CD4-positive, alpha-beta T cell (primary cell): ENCODE measurements around the gene CDC20B. TPM values are rescaled to one million over a fixed set of nuclear protein-coding genes. Genes with fewer than 3 reads are reported as not detected.
A peak's percentile ranks its signal among the peaks of the same experiment; 100 is the strongest.

Experiments used
- ATAC-seq: fragments of 200-7000 bp; cut with Tn5 transposase; one replicate; pipeline ENCODE4 v1.10.0; 2022; ENCODE audit warnings: mild to moderate bottlenecking; ENCODE audit not compliant: poor library complexity
- CTCF ChIA-PET: fragments of 350-600 bp; sonication (Branson Sonifier 250); formaldehyde crosslinking; loops from one replicate; lab custom pipeline; 2021; ENCODE audit warnings: antibody characterized with exemption, inconsistent platforms; lab: Charles Lee
- POLR2A ChIA-PET: fragments of 350-600 bp; sonication (Branson Sonifier 250); formaldehyde crosslinking; loops from one replicate; lab custom pipeline; 2021; ENCODE audit warnings: antibody characterized with exemption, inconsistent platforms; lab: Charles Lee
- DNase-seq, 14 experiments: peaks; one replicate each; pipeline ENCODE4 v3.0.0-alpha.2; 2013 to 2020; ENCODE audit warnings: mixed read lengths in 2 of 14
- H3K27ac ChIP-seq, 2 donors: one replicate each; pipeline versions ENCODE4 v1.5.1 to v1.7.0; 2013; ENCODE audit warnings: low read length in 2 of 2, low read depth in 1 of 2, mild to moderate bottlenecking in 1 of 2
- H3K27me3 ChIP-seq, 2 experiments: 1 replicate in 1 of 2; 2 replicates in 1 of 2; pipeline versions ENCODE4 v1.6.1 to v1.7.0; 2013; ENCODE audit warnings: low read length in 2 of 2, control low read depth in 1 of 2, mild to moderate bottlenecking in 1 of 2, moderate library complexity in 1 of 2; ENCODE audit not compliant: insufficient read depth in 2 of 2, control insufficient read depth in 1 of 2
- H3K36me3 ChIP-seq: one replicate; pipeline ENCODE4 v1.6.1; 2013; ENCODE audit warnings: low read length, control low read depth; ENCODE audit not compliant: insufficient read depth
- H3K4me1 ChIP-seq: one replicate; pipeline ENCODE4 v1.6.1; 2013; ENCODE audit warnings: low read length, control low read depth; ENCODE audit not compliant: insufficient read depth
- H3K4me3 ChIP-seq: one replicate; pipeline ENCODE4 v1.5.1; 2013; ENCODE audit warnings: mild to moderate bottlenecking, low read length, moderate library complexity
- H3K9me3 ChIP-seq, 2 experiments: 1 replicate in 1 of 2; 2 replicates in 1 of 2; pipeline versions ENCODE4 v1.6.1 to v1.7.0; 2013; ENCODE audit warnings: low read length in 2 of 2, mild to moderate bottlenecking in 2 of 2, control low read depth in 1 of 2, moderate library complexity in 1 of 2; ENCODE audit not compliant: control insufficient read depth in 1 of 2, insufficient read depth in 1 of 2
- H3K27ac Mint-ChIP-seq: one replicate; pipeline ENCODE4 v1.8.0; 2020; ENCODE audit warnings: mixed read lengths
- H3K27me3 Mint-ChIP-seq: one replicate; pipeline ENCODE4 v1.8.0; 2021; ENCODE audit warnings: mixed read lengths
- H3K36me3 Mint-ChIP-seq: one replicate; pipeline ENCODE4 v1.8.0; 2021; ENCODE audit warnings: low read depth, mixed read lengths
- H3K4me1 Mint-ChIP-seq: one replicate; pipeline ENCODE4 v1.8.0; 2021; ENCODE audit warnings: low read depth, mixed read lengths
- H3K4me3 Mint-ChIP-seq: one replicate; pipeline ENCODE4 v1.8.0; 2020; ENCODE audit warnings: mild to moderate bottlenecking, mixed read lengths
- H3K9me3 Mint-ChIP-seq: one replicate; pipeline ENCODE4 v1.8.0; 2020; ENCODE audit warnings: mixed read lengths
- intact Hi-C, 2 experiments: fragments of 100-400 bp; cut with DNase I in 1 of 2; cut with micrococcal nuclease in 1 of 2; formaldehyde crosslinking; loops; one replicate each; pipeline versions ENCODE4 v1.15.1 to v1.9.0; 2023 to 2025; cut with DNase I, micrococcal nuclease
- total RNA-seq, 174 experiments: library from RNA in 2 of 174; stranded (reverse) in 2 of 174; gene quantifications; one replicate each; pipeline ENCODE4 v1.2.3 and lab custom pipeline; 2021 to 2026
- TF ChIP-seq, protein P1 (sequence below): fragments of 200-600 bp; IDR thresholded peaks from one replicate; pipeline ENCODE4 v1.8.0; 2022; ENCODE audit warnings: antibody characterized with exemption, mild to moderate bottlenecking

The CDC20B gene
- total RNA-seq, 2 experiments from 2014 or later, result not detected

GRCh38 chr5:55220433-55221185, 47.6 kb upstream of the CDC20B start:
- H3K36me3 Mint-ChIP-seq, result no peaks in the 10 kb centered on the region
- POLR2A ChIA-PET, result interaction anchor here (1.3 kb wide), 1 partner anchor 11 kb away, joined by 5 read pairs; no protein-coding TSS in a partner anchor
- TF ChIP-seq, protein P1, sequence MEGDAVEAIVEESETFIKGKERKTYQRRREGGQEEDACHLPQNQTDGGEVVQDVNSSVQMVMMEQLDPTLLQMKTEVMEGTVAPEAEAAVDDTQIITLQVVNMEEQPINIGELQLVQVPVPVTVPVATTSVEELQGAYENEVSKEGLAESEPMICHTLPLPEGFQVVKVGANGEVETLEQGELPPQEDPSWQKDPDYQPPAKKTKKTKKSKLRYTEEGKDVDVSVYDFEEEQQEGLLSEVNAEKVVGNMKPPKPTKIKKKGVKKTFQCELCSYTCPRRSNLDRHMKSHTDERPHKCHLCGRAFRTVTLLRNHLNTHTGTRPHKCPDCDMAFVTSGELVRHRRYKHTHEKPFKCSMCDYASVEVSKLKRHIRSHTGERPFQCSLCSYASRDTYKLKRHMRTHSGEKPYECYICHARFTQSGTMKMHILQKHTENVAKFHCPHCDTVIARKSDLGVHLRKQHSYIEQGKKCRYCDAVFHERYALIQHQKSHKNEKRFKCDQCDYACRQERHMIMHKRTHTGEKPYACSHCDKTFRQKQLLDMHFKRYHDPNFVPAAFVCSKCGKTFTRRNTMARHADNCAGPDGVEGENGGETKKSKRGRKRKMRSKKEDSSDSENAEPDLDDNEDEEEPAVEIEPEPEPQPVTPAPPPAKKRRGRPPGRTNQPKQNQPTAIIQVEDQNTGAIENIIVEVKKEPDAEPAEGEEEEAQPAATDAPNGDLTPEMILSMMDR, result no peak
- Histone ChIP-seq H3K27ac (no peak overlapping the region), H3K4me3 (peak overlapping the region; percentile 30), H3K36me3 (no peaks in the 10 kb centered on the region), H3K4me1 (peaks cover 33% of the 10 kb centered on the region), H3K27me3 (peaks cover 60 to 79% of the 10 kb centered on the region in 2 experiments), H3K9me3 (peaks cover 0 to 29% of the 10 kb centered on the region in 2 experiments)
- peak overlapping the region; percentile 1 for H3K4me3 Mint-ChIP-seq
- no peaks in the 10 kb centered on the region for H3K9me3 Mint-ChIP-seq
- peaks cover 84% of the 10 kb centered on the region for H3K27me3 Mint-ChIP-seq
- H3K27ac Mint-ChIP-seq, result no peak overlapping the region
- peak in 2 of 14 experiments; percentile 16 to 22 for DNase-seq
- intact Hi-C loops, result no loop called here
- CTCF ChIA-PET, result interaction anchor here (0.6 kb wide), 1 partner anchor 21 kb away, joined by 3 read pairs; no protein-coding TSS in a partner anchor
- ATAC-seq, result peak; percentile 44
- H3K4me1 Mint-ChIP-seq, result peaks cover 38% of the 10 kb centered on the region

- TF ChIP-seq, protein P1, result no peak
- Histone ChIP-seq H3K4me1 (peaks cover 33% of the 10 kb centered on the region), H3K27me3 (peaks cover 52 to 71% of the 10 kb centered on the region in 2 experiments), H3K9me3 (peaks cover 0 to 29% of the 10 kb centered on the region in 2 experiments), H3K36me3 (no peaks in the 10 kb centered on the region), H3K4me3 (no peak overlapping the region), H3K27ac (no peak overlapping the region)
- ChIA-PET CTCF (no interaction called here), POLR2A (interaction anchor here (1.3 kb wide), 1 partner anchor 12 kb away, joined by 5 read pairs; no protein-coding TSS in a partner anchor)
- Mint-ChIP-seq H3K9me3 (no peaks in the 10 kb centered on the region), H3K4me3 (no peak overlapping the region), H3K27ac (no peak overlapping the region), H3K27me3 (peaks cover 76% of the 10 kb centered on the region), H3K36me3 (no peaks in the 10 kb centered on the region), H3K4me1 (peaks cover 37% of the 10 kb centered on the region)
- intact Hi-C loops, result no loop called here
- ATAC-seq, result no peak
- no peak for DNase-seq
Observed at GRCh38 chr5:55219770-55220169, 46.8 kb upstream of the CDC20B start.

DNA sequence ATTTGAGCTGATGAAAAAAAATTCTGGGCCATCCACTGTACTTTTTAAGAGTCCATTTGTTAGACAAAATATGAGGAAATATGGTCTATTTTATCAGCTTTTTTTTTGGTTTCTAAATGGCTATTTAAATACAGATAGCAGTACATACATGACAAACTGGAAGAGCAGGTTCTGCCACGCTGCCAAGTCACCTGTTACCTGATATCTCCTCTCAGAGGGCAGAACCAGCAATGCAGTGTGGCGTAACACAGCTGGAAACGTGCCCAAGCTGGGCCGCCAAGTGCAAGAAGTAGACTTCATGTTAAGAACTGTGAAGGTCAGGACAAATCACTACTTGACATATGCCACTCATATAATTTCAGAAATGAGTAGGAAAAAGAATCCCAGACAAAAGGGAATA, 46.0 kb upstream of the CDC20B start:
- intact Hi-C loops, result no loop called here
- Mint-ChIP-seq H3K27ac (no peak overlapping the region), H3K9me3 (no peaks in the 10 kb centered on the region), H3K4me1 (peaks cover 32% of the 10 kb centered on the region), H3K4me3 (no peak overlapping the region), H3K27me3 (peaks cover 68% of the 10 kb centered on the region), H3K36me3 (no peaks in the 10 kb centered on the region)
- CTCF ChIA-PET, result no interaction called here
- ATAC-seq (no peak), DNase-seq (no peak)
- POLR2A ChIA-PET, result interaction anchor here (0.6 kb wide), 2 partner anchors 15 to 22 kb away, joined by 3 read pairs; no protein-coding TSS in a partner anchor
- Histone ChIP-seq H3K4me3 (no peak overlapping the region), H3K4me1 (peaks cover 33% of the 10 kb centered on the region), H3K27ac (no peak overlapping the region), H3K36me3 (no peaks in the 10 kb centered on the region), H3K27me3 (peaks cover 44 to 63% of the 10 kb centered on the region in 2 experiments), H3K9me3 (peaks cover 0 to 29% of the 10 kb centered on the region in 2 experiments)
- TF ChIP-seq, protein P1, result no peak
